NCI-H1048 (cell line): ENCODE measurements around the gene MRPL55.

Source experiments
- DNase-seq: peaks from one replicate; lab custom pipeline; 2025; lab: John Stamatoyannopoulos, UW

Gene MRPL55

GRCh38 chr1:228084325-228084724, 24.8 kb downstream of the MRPL55 start:
- no peak for DNase-seq

DNA sequence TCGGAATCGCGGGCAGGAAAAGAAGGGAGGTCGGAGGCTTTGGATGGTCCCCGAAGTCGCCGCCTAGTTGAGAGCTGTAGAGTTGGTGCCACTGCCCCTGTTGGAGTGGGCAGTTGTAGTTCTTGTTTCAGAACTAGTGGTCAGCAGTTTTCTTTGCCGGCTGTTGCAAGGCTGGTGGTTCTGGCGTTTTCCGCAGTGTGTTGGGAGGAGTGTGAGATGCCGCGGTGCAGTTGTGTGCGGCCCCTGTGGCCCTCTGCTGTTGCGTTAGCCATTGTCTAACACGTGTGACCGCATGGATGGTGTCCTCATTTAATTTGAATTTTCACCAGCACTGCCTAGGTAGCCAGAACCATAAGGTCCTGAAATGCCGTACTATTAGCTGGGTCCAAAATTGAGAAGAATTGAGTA, 25.2 kb downstream of the MRPL55 start:
- no peak for DNase-seq

DNA sequence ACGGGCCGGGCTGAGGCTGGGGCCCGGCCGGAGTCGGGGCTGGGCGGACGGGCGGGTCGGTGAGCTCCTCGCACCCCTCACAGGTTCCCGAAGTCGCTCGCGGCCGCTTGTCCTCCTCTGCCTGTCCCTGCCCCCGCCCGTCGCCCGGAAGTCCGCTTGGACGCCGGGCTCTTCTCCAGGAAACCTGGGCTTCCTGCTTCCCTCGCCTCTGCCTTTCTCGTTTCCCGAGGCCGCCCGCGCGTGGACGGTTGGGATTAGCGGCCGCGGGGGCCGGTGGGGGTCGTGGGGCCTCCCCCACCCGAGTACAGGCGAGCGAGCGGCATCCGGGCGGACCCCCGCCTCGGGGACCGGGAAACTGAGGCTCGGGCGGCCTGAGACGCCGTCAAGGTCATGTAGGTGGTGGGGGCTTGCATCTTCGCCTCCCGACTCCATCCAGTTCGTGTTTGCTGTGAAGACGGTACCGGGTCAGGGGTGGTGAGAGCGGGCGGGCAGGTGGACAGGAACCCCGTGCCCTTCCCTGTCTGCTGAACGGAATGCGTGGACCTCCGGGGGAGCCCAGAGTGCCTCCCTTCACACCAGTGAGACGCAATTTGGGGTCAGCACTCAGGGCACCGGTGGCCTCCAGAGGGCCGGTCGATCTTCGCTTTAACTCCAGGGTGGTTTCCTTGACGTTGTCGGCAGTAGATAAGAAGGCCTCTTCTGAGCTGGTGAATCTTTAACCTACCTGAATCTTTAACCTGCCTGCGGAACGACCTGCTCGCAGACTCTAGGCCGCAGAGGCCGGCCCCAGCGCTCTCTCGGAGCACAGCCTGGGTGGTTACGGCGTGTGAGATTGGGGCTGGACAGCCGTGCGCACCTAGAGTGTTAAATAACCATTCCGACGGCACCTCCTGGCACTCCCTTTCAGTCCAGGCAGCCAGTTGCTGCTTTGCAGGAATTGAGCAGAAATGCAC, 25.9 kb downstream of the MRPL55 start:
- no peak for DNase-seq

DNA sequence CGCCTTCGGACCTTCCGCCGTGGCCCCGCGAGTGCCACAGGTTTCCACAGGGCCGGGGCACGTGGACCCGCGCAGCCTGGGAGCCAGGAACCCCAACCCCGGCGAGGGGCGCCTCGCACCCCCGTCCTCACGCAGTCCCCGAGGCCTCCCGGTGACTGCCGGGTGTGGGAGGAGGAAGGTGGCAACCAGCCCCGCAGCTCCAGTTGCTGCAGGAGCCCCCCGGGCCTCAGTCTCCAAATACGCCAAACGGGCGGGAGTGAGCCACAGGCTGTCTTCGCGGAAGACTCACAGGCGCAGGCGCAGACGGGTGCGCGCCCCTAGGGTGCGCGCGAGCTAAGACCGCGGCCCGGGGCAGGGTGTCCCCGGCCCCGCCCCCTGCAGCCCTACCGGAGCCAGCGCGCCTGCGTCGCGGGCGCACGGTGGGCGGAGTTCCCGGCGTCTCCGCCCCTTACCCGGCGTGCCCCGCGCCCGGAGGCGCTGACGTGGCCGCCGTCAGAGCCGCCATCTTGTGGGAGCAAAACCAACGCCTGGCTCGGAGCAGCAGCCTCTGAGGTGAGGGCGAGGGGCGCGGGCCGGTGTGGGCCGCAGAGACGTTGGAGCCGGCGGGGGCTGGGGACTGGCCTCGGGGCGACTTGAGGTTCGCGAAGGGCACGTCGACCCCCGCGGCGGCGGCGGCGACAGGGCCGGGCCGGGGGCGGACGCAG, 26.7 kb downstream of the MRPL55 start, which contains the start of gene ARF1:
ARF1 (plus strand) TSS at position 495 of the 704 bp plus-strand sequence. CDS start 14,407 bp downstream, outside the sequence.
- DNase-seq = peak; percentile 92

DNA sequence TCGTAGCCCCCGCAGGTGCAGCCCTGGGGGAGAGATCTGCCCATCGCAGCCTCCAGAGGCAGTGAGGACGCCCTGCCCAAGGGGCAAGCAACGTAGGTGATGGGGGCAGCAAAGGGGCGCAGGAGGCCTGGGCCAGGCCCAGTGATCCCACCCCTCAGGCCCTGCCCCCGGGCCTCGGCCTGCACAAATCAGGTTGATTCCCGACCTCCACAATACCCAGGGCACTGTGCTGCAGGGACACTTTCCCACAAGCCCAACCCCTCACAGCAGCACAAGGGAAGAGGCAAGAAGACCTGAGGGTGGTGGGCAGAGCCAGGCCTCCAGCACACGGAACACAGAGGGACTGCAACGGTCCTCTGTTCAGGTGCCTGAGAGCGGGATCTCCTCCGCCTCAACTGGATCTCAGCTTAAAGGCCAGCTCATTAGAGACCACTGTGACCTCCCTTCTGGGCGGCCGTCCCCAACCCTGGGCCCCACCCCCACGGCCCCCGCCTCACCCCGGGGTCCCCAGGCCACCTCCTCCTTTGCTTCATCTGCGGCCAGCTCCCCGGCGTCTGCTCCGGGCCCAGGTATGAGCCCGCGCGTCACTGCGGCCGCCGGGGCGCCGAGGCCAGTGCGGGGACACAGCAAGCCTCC, 27.4 kb downstream of the MRPL55 start:
- DNase-seq = no peak

GRCh38 chr1:228081144-228081543, 28.0 kb downstream of the MRPL55 start:
- no peak for DNase-seq

- DNase-seq = no peak
These were observed 29.4 kb downstream of the MRPL55 start for GRCh38 chr1:228079601-228080263.

- no peak for DNase-seq
These were observed 30.1 kb downstream of the MRPL55 start for GRCh38 chr1:228079013-228079412.

GRCh38 chr1:228077565-228078330, 31.4 kb downstream of the MRPL55 start:
- no peak for DNase-seq

- no peak for DNase-seq
These were observed 32.2 kb downstream of the MRPL55 start for GRCh38 chr1:228076796-228077430.

DNA sequence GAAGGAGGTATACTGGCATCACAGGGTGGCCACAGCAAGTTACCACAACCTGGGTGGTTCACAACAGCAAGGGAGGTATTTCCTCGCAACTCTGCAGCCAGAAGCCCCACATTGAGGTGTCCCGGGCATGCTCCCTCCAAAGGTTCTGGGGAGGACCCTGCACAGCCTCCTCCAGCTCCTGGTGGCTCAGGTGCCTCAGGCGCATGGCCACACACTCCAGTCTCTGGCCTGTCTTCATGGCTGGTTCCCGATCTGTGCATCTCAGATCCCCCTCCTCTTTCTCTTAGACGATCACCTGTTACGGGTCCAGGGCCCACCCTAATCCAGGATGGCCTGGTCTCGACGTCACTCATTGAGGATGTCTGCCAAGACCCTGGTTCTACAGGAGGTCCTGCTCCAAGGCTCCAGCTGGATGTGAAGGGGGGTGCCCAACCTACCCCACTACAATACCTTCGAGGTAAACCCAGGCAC, 33.3 kb downstream of the MRPL55 start:
- no peak for DNase-seq

GRCh38 chr1:228074954-228075730, 34.0 kb downstream of the MRPL55 start:
- DNase-seq = no peak

DNA sequence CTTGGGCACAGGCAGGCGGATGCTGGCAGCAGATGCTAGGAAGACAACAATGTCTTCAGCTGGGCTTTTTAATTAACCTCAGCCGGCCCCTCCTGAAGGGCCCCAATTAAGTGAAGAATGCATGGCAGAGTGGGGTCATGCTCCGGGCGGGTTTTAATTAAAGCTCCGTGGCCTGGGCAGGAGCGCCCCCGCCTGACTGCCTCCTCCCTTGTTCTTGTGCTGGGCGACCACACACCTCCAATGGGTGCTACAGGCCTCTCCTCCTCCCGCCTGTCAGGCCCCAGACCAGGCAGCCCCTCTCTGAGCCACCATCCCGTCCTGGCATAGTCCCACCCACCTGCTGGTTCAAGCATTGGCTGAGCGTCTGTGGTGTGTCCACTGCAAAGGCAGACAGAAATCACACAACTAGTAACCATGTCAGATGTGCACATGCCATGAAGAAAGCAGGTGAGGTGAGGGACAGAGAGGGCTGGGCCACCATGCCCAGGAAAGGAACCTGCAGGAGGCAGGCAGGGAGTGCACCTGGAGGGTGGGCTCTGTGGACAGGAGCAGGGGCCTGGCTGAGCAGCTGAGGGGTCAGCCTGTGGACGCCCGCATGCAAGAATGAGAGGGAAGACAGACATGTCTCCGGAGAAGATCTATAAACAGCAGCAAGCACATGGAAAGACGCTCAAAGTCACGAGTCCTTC, 35.1 kb downstream of the MRPL55 start:
- no peak for DNase-seq

GRCh38 chr1:228073061-228073856, 35.8 kb downstream of the MRPL55 start:
- DNase-seq = no peak

DNA sequence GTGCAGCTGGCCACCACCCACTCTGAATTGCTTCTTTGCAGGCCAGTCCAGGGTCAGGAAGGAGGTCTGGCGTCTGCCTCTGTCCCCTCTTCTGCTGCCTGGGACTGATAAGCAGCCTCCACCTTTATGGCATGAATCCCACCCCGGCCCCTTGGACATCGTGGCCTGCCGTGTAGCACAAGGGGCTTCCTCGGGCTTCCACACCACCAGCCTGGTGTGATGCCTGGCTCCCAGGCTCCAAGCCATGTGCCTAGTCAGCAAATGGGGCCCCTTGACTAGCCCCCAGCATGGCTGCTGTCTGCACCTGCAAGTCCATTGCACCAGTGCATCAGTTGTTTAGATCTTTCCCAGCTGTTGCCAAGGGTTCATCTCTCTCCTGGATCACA, 36.4 kb downstream of the MRPL55 start:
- DNase-seq = no peak

GRCh38 chr1:228071839-228072657, 37.1 kb downstream of the MRPL55 start:
- DNase-seq = no peak

DNA sequence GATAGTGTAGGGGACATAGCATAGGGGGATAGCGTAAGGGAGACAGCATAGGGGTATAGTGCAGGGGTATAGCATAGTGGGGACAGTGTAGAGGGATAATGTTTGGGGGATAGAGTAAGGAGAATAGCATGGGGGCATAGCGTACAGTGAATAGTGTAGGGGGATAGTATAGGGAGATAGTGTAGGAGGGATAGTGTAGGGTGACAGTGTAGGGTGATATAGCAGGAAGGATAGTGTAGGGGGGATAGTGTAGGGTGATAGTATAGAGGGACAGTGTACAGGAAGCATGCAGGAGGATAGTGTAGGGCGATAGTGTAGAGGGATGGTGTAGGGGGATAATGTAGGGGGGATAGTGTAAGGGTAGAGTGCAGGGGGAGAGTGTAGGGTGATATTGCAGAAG, 38.2 kb downstream of the MRPL55 start:
- DNase-seq = no peak

- no peak for DNase-seq
These were observed 38.9 kb downstream of the MRPL55 start for GRCh38 chr1:228070173-228070572.
